NCI-H2081 (cell line): Measurements from ENCODE around the gene ESRRA.
A peak's percentile ranks its signal among the peaks of the same experiment; 100 is the strongest.

Experiments
- DNase-seq, 2 experiments: peaks; one replicate each; lab custom pipeline; 2025; lab: John Stamatoyannopoulos, UW

The ESRRA gene

DNA sequence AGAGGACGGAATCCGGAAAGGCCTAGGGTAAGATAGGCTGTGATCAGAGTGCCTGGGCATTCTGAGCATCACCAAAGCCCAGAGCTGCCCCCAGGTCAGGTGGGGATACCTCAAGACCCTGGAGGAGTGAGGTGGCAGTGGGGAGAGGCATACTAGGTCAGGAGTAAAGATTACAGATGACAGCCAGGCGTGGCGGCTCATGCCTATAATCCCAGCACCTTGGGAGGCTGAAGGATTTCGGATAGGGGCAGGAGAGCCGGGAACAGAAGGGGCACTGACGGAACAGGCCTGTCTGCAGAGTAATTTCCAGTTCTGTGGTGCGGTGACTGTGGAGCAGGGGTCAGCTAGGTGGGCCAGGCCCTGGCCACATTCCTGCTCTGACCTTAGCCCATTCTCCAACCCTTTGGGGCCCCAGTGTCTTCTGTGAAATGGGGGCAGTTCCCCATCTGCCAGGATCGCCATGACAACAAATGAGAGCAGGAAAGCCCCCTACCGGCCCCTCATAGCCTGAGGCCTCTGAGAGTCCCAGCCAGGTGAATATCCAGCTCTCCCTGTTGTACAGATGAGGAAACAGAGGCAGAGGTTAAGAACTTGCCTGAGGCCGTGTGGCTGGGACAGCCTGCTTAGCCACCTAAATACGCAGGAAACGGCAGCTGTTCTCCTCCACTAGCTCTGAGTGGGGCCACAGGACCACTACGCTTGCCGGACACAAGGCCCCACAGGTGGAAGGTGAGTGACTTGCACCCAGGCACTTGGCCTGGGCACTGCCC is 30.1 kb upstream of the ESRRA start:
- no peak for DNase-seq

DNA sequence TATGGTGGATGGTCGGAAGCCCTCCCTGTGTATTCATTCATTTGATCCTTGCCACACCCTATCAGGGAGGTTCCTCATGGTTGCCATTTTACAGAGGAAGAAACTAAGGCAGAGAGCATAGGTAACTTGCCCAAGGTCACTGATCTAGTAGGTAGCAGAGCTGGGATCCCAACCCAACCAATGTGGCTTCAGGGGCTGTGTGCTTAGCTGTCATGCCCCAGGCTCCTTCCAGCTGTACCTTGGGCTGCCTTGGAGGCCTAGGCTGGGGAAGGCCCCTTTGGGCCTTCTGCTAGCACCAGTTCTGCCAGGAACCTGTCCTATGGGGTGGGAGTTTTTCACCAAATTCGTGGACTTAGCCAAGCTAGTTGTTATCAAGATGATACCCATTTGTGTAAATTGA is 29.5 kb upstream of the ESRRA start:
- DNase-seq: no peak

DNA sequence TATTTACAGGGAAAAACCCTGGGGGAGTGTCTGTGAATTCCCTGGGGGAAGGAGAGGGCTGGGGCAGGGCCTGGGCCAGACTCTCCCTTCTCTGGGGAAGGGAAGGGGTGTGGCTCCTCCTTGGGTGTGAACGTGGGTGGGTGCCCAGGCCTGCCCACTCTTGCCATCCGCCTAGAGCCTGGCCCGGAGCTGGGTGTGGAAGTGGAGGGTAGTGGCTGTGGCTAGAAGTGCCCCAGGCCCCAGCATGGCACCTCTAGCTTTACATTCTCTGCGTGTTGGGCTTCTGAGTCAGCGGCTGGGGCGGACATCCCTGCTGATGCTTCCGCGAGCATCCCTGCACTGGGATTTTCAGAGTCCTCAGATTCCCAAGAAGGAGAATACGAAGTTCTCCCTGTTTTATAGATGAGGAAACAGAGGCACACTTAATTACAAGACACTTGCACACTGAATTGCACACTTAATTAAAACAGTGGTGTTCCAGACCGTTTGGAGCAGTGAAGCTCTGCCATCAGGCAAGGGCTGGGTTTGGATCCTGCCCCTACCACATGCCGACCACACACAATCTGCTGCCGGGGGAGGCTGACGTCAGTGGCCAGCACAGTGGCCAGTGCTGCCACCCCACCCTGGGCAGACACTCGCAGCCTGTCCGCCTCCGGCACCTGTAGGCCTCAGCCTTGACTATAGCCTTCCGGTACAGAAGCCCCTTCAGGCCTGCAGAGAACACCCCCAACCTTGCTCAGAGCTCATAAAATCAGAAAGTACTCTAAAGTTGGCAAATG is 28.5 kb upstream of the ESRRA start:
- no peak for DNase-seq

DNA sequence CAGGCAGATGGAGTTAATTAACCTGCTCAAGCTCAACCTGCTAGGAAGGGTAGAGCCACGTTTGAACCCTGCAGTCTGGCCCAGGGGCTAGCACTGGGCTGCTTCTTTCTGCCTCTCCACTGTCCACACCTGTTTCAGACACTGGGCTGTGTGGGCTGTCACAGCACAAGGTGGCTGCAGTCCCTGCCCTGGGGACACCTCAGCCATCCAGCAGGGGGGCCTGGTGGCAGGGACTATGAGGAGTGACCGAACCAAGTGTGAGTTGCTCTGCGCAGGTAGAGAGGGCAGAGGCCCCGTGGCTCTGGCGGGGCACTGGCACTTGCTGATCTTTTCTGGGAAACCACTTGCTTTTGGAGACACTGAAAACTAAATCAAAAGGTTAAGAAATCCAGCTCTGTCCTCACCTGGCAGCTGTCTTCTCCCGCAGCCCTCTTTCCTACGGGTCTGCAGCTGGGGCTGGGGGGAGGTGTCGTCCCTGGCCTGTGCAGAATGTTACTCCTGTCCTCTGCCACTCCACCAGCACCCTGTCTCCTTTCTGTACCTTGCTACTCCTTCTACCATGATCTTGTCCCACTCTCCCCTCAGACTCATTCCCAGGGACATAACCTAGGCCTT is 26.6 kb upstream of the ESRRA start:
- DNase-seq: no peak

DNA sequence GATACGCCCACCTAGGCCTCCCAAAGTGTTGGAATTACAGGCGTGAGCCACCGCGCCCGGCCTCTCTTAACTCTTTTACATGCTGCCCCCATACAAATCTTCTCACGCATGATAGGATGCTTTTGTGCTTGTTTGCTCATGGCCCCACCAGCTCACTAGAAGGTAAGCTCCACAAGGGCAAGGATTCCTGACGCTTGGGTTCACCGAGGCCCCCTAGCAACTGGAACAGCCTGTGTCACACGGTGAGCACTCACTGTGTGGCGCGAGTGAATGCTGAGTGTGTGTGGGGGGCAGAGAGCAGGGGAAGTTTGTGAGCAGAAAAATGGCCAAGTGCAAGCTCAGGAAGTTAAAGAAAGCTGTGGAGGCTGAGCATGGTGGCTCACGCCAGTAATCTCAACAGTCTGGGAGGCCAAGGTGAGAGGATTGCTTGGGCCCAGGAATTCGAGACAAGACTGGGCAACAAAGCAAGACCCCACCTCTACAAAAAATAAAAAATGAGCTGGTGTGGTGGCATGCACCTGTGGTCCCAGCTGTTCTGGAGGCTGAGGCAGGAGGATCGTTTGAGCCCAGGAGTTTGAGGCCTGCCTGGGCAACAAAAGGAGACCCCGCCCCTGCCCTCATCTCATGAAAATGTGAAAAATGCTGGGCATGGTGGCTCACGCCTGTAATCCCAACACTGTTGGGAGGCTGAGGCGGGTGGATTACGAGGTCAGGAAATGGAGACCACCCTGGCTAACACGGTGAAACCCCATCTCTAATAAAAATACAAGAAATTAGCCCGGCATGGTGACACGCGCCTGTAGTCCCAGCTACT is 23.2 kb upstream of the ESRRA start:
- DNase-seq: no peak

DNA sequence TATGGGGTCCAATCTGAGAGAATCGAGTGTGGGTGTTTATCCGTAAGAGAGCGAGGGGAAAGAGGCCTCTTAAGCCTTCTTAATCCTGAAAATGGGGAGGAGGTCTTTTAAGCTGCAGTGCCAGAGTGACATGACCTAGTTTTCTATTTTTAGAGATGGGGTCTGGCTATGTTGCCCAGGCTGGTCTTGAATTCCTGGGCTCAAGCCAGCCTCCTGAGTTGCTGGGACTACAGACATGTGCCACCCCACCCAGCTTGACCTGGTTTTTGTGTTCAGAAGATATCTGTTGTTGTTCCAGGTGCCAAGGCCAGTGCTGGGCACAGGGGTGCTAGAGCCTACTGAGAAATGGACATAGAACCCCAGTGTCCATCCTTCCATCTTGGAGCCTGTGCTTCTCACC is 22.2 kb upstream of the ESRRA start:
- no peak for DNase-seq

DNA sequence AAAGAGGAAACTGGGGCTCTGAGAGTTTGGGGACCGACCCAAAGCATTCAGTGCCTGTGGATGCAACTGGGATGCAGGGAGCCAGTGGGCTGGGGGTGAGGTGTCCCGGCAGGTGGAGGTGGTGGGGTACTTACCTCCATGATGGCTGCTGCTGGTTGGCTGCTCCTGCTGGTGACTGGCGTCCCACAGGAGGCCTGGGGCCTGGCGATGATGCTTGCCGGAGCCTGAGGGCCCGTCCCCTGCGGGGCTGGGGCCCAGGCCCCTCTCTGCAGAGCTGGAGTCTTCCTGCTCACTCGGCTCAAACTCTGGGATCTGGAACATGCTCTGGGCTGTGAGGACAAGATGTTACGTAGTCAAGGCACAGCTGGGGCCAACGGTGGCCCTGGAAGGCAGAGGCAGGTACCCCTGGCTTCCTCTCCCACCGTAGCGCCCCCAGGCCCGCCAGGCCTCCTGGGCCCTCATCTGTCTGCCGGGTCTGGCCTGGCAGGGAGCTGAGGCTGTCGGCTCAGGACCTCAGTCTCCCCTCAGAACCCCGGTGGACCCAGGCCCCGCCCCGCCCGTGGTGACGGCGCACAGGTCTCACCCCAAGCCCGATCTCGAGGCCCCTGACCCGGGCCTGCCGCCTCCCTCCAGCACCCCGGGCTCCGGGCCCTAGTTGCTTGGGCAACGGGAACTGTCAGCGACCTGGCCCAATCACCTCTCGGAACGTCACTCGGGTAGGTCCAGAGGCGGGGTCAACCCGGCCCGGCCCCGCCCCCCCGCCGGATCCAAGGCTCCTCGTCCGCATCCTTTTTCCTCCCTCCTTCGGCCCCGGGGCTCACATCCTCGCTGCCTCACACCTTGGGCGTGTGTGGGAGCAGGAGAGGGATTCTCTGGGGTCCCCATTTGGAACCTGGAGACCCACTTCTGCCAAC is 21.0 kb upstream of the ESRRA start, which contains the start of gene BAD:
TSS of gene BAD (minus strand) at position 618 of the 914 bp plus-strand sequence. CDS start at position 321, 297 bp downstream.
- peak; percentile 92 for DNase-seq

DNA sequence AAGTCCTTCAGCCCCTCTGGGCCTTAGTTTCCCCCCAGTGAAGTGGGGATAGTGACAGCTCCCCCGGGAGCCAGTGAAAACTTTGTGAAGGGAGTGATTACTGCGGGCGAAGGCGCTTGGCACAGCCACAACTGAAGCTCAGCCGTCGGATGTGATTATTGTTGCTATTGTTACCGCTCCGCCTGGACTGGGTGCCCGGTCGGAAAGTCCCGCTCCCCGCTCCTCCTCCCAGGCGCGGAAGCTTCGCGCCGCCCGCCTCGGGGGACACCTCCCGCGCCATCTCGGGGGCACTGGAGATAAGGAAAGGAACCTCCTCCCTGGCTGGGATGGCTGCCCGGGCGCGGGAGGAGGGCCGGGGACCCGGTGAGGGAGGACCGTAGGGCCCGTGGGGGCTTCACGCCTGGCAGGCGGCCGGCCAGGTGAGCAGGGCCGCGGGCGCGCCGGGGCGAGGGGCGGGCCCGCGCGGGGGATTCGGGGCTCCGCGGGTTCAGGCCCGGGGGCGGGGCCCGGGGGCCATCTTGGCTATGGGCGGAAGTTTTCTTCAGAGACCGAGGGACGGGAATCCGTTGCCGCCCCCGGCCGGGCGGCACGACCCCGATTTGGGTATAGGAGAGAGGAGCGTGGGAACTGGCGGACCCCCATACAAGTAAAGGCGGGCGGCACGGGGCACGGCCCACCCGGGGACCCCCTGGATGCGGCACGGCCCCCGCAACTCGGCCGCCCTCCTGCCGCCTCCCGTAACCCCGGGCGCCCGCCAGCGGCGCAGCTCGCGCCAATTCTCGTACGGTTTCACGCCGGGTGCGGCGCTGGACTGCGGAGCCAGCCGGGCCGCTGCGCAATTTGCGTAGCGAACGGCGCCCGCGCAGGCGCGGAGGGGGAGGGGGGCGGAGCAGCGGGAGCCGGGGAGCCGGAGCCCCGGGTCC is 20.1 kb upstream of the ESRRA start, which contains the start of gene GPR137:
TSS of gene GPR137 (plus strand) at position 887 of the 923 bp plus-strand sequence. CDS start 677 bp downstream, outside the sequence.
- DNase-seq: peak; percentile 65 to 81

DNA sequence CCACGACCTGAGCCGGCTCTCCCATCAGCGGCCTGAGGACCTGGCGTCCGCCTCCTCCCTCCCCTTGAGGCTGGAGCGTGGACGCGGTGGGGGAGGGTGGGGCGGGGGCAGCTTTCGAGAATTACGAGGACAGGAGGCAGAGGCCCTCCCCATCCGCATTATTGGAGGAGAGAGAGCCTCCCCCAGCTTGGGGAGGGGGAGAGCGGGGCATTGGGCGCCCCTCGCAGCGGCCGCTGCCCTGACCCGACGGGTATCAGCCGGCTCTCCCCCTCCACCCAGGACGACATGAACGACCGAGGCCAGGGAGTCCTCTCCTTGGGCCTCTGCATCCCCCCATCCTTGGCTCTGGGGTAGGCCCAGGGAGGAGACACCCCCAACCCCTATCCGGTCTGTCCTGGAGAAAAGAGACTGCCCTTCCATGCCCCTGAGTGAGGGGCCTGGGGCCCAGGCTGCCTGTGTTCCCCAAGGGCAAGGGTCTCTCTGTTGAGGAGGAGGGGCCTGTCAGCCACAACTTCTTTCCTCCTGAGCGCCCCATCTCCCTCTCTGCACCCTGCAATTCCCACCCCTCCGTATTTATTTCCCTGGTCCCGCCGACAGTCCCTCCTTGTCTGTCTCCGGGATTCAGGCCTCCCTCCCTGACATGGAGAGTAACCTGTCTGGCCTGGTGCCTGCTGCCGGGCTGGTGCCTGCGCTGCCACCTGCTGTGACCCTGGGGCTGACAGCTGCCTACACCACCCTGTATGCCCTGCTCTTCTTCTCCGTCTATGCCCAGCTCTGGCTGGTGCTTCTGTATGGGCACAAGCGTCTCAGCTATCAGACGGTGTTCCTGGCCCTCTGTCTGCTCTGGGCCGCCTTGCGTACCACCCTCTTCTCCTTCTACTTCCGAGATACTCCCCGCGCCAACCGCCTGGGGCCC is 19.2 kb upstream of the ESRRA start:
- DNase-seq: peak; percentile 39 to 70

DNA sequence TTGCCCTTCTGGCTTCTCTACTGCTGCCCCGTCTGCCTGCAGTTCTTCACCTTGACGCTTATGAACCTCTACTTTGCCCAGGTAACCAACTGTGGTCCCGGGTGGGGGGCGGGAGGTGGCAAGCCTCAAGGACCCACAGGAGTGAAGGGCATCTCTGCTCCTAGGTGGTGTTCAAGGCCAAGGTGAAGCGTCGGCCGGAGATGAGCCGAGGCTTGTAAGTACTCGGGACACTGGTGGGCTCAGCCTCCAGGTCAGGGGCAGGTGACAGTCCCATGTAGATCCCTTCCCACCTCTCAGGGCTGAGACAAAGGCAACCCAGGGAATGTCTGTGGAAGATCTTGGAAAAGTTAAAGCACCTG is 18.5 kb upstream of the ESRRA start:
- DNase-seq: no peak

DNA sequence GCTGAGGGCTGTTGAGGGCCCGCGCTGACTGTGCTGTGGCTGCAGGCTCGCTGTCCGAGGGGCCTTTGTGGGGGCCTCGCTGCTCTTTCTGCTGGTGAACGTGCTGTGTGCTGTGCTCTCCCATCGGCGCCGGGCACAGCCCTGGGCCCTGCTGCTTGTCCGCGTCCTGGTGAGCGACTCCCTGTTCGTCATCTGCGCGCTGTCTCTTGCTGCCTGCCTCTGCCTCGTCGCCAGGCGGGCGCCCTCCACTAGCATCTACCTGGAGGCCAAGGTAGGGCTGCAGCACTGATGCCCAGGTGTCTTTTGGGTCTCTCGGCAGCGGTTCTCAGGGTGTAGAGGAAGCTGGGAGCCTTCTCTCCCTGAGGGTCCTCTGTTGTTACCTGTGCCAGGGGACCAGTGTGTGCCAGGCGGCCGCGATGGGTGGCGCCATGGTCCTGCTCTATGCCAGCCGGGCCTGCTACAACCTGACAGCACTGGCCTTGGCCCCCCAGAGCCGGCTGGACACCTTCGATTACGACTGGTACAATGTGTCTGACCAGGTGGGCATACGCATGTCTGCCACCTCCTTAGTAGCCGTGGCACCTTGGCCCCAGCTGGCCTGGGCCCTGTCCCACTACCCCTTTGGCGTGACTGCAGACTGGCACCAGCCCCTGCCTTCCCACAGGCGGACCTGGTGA is 17.5 kb upstream of the ESRRA start:
- no peak for DNase-seq

DNA sequence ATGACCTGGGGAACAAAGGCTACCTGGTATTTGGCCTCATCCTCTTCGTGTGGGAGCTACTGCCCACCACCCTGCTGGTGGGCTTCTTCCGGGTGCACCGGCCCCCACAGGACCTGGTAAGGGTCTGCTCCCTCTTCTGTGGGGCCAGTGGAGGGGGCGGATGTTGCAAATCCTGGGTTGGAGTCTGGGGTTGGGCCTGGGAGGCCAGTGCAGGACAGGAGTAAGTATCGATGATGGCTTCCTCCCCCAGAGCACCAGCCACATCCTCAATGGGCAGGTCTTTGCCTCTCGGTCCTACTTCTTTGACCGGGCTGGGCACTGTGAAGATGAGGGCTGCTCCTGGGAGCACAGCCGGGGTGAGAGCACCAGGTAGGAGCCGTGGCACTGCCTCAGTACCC is 17.0 kb upstream of the ESRRA start:
- no peak for DNase-seq

DNA sequence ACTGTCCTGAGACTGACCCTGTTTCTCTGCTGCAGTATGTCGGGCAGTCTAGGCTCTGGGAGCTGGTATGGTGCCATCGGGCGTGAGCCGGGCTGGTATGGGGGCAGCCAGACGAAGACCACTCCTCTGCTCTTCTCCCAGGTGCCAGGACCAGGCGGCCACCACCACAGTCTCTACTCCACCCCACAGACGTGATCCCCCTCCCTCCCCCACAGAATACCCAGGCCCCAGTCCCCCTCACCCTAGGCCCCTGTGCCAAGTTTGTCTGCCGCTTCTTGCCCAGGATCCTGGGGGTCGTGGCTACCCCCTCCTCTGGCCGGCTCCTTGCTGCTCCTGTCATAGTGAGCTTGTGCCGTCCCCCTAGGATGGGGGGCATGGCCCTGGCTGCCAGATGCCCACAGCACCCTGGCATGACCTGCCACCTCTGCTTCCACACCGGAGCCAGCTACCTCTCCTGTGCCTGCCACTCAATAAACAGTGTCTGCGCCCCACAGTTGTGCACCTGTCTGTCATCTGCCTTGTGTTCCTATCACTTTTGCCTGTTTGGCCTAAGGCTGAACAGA is 16.2 kb upstream of the ESRRA start:
- DNase-seq: no peak

DNA sequence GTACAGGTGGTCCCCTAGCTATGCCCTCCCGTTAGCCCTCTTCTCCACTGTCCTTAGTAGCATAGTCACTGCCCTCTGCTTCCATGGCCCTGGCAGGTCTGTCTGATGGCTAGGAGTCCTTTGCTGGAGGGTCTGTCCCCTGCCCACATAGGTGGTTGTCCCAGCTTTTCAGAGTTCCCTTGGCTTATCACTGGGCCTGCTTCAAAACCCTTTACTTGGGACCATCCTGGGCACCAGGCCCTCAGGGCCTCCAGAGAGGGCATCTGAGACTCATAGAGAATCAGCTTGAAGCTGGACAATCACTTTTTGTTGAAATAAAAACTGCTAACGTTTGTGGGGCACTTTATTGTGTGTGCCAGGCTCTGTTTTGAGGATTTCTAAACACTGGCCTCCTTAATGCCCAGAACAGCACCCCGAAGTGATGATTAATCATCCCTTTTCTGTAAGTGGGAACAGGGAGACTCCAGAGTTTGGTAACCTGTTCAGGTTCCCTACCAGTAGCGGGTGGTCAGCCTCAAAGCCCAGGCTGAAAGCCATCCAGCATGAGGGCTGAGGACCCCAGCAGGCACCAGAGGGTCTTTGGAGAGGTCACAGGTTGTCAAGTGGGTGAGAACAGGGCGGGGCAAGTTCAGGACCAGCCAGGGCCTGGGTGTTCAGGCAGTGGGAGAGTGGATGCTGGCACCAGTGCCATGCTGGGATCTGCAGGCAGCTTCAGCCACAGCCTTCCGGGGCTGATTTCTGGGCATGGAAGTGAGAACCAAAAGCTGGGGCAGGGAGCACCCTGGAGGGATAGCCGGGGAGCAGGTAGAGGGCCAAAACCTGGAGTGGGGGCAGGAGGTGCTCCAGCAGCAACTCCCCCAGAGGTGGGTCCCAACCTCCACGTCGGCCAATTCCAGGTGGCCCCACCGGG is 14.7 kb upstream of the ESRRA start:
- DNase-seq: no peak

DNA sequence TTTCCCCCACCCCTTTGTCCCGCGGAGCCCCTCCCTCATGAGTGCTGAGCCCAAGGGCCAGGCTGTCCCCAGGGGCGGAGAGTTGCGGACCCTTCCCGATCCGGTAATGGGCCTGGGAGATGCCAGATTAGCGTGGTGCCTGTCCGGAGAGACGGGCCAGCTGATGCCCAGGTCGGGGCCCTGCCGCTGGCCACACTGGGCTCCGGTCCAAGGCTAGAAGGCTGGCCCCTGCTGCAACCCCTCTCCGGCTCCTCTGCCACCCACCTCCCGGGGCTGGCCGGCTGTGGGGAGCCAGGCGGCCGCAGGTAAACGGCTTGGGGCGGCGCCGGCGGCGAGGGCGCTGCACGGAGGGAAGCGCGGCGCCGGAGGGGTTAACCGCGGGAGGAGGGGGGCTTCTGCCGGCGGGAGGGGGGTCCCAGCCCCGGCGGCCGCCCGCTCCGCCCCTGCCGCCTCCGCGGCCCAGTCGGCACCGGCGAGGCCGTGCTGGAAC is 14.0 kb upstream of the ESRRA start, which contains the start of gene KCNK4:
TSS of gene KCNK4 (plus strand) at position 41 of the 490 bp plus-strand sequence. CDS start 1,717 bp downstream, outside the sequence.
- no peak for DNase-seq

DNA sequence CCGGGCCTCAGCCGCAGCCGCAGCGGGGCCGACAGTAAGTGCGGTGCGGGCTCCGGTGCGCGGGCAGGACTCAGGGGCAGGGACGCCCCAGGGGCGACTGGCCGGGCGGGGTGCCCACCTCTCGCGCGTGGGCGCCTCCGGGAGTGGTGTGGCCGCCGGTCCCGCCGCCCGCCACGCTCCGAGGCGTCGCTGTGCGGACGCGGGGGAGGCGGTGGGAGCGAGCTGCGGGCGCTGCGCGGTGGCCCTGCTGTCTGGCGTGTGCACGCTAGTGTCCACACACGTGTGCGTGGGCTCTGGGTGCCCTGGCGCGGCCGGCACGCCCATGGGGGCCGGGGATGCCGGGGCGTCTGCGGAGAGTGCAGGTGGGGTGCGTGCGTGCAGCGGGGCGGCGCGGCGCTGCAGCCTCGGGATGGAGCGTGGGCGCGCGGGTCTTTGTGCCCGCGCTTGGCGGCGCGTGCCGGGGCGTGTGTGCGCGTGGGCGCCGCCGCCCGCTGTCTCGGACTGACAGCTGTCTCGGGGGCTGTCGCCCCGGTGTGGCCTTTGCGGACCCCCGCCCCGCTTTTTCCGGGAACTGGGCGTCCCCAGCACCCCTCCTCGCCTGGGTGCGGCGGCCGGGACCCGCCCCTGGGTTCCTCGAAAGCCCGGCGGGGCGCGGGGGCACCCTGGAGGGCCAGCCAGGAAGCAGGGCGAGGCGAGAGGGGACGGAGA is 13.4 kb upstream of the ESRRA start:
- no peak for DNase-seq
